EH (cell line): ENCODE results near the gene CFLAR.
"Not testable (repeated sequence)": the region's sequence is repeated elsewhere in the genome, so short reads cannot be mapped to it uniquely, and the experiment has no call there.

Source experiments
- DNase-seq: peaks from one replicate; pipeline ENCODE4 v3.0.0-alpha.2; 2015; ENCODE audit warnings: low read depth

The CFLAR gene

GRCh38 chr2:201182650-201183364 is 66.8 kb downstream of the CFLAR start, which contains the start of gene CASP10:
CASP10 (plus strand) TSS chr2:201183141; CDS start chr2:201185778, 2,637 bp downstream.
- peak; percentile 53 for DNase-seq

- DNase-seq, result no peak
Measured at GRCh38 chr2:201183365-201183727, 67.4 kb downstream of the CFLAR start.

DNA sequence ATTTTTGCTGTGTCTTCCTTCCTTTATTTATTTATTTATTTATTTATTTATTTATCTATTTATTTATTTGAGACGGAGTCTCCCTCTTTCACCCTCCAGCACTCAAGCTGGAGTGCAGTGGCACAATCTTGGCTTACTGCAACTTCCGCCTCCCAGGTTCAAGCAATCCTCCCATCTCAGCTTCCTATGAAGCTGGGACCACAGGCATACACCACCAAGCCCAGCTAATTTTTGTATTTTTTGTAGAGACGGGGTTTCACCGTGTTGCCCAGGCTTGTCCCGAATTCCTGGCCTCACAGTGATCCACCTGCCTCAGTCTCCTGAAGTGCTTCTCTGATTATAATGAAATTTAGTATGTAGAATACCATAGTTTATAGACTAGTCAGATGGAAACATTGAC is 67.9 kb downstream of the CFLAR start:
- not testable (repeated sequence) for DNase-seq

DNA sequence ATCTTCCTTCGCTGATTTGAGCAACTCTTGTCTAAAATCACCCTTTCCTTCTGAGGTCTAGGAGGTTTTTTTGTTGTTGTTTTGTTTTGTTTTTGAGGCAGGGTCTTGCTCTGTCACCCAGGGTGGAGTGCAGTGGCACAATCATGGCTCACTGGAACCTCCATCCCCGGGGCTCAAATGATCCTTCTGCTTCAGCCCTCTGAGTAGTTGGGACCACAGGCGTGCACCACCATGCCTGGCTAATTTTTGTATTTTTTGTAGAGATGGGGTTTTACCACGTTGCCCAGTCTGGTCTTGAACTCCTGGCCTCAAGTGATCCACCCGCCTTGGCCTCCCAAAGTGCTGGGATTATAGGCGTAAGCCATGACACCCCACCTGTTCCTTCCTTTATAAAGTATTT is 68.3 kb downstream of the CFLAR start:
- not testable (repeated sequence) for DNase-seq

DNA sequence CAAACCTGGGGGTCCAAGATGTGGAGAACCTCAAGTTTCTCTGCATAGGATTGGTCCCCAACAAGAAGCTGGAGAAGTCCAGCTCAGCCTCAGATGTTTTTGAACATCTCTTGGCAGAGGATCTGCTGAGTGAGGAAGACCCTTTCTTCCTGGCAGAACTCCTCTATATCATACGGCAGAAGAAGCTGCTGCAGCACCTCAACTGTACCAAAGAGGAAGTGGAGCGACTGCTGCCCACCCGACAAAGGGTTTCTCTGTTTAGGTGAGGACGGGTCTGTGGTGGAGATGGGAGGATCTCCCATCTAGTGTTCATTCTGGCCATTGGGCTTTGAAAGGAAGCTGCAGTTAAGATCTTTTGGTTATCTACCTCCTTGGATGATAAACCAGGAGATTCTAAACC is 69.9 kb downstream of the CFLAR start:
- DNase-seq, result no peak

- DNase-seq, result no peak
Measured at GRCh38 chr2:201186982-201187381, 71.0 kb downstream of the CFLAR start.

- no peak for DNase-seq
Measured at GRCh38 chr2:201188449-201188848, 72.5 kb downstream of the CFLAR start.

DNA sequence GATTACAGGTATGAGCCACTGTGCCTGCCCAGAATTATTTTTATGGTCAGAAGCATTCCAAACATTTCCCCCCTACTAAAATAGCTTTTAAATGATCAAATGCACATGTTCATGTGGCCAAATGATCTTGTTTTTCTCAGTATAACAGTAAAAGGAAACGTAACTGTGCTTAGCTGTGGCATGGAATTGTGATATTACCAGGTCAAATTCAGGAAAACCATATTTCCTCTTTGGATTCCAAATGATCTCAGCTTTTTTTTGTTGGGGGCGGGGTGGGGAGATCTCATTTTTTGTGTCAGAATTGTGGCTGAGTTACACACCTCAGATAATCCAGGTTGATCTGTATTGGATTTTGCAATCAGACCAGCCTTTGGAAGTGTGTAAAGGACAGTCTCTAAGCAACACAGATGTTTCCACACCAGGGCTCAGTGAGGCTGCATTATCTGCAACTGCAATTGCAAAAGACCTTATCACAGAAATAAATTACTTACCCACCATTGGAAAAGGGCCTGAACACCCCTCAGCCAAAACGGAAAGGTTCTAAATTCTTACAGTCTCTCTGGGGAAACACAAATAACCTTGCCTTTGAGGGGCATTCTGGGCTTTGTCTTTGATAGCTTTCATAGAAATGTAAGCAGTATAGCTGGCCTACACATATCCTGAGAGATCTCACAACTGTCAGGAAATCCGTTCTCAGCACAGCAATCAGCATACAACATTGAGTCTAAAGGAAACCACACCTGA is 75.3 kb downstream of the CFLAR start:
- no peak for DNase-seq

DNA sequence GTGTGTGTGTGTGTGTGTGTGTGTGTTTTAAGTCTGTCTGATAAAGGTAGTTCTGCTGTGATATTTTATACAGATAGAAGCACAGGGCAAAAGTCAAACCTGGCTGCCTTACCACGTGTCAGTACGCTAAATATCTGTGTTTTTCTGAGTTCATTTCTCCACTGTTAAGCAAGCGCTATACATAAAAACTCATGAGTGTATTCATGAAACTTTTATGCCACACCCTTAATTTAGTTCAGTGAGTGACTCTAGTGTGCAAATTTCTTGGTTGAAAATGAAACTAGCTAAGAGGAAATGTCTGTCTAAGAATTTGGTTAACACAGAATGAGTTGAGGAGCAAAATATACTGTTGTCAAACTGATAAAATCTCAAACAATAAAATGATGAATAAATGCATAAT is 78.1 kb downstream of the CFLAR start:
- DNase-seq, result no peak

- no peak for DNase-seq
Measured at GRCh38 chr2:201195331-201195730, 79.4 kb downstream of the CFLAR start.

GRCh38 chr2:201196003-201196402 is 80.0 kb downstream of the CFLAR start:
- DNase-seq, result no peak

DNA sequence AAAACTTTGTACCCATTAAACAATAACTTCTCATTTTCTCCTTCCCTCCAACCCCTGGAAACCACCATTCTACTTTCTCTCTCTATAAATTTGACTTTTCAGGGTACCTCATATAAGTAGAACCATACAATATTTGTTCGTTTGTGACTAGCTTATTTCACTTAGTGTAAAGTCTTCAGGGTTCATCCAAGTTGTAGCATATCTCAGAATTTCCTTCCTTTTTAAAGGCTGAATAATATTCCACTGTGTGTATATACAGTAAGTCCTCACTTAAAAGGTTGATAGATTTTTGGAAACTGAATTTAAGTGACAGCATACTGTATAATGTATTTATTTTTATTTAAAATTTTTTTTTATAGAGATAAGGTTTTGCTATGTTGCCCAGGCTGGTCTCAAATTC is 80.8 kb downstream of the CFLAR start:
- no peak for DNase-seq

DNA sequence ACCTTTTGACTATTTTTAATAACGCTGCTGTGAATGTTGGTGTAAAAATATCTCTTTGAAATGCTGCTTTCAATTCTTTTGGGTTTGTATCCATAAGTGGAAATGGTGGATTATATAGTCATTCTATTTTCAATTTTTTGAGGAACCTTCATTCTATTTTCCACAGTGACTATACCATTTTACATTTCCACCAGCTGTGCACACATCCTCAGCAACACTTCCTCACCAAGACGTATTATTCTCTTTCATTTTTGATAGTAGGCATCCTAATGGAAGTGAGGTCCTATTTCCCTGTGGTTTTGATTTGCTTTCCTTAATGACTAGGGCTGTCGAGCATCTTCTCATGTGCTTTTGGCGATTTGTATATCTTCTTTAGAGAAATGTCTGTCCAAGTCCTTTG is 81.8 kb downstream of the CFLAR start:
- DNase-seq, result no peak

- DNase-seq, result no peak
Measured at GRCh38 chr2:201199847-201200246, 83.9 kb downstream of the CFLAR start.

DNA sequence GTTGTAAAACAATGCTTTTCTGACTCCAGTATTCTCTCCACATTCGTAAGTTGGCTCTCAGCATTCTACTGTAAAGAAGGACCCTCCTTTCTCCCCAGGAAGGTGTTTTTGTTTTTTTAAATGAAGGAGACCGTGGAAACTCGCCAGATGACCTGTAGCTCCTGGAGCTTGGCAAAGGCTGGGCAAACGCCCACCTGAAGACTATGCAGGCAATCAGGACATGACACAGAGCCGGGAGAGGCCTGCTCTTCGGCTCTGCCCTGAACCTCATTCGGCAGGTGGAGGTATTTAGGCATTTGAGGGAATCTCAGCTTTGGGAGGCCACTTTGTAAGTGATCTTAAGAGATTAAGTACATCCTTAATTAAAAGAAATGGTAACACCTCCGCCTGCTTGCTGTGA is 84.4 kb downstream of the CFLAR start:
- no peak for DNase-seq

DNA sequence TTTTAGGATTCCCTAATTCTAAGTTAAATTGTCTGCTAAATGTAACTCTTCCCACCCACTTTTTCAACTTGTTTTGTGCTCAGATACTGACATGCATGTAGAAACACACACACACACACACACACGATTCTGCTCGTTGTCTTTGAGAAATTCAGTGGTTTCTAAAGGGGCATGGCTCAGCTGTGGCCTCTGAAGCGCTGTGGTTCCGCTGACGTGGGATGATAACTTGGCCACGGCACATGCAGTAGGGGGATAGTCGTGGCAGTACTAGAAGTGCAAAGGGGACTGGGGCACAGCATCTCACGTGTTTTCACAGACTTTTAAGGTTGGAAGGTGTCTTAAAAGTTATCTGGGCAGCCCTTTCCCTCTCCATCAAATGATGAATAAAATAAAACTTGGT is 85.4 kb downstream of the CFLAR start:
- DNase-seq, result no peak

- peak; percentile 82 for DNase-seq
Measured at GRCh38 chr2:201203916-201204654, 88.1 kb downstream of the CFLAR start.

DNA sequence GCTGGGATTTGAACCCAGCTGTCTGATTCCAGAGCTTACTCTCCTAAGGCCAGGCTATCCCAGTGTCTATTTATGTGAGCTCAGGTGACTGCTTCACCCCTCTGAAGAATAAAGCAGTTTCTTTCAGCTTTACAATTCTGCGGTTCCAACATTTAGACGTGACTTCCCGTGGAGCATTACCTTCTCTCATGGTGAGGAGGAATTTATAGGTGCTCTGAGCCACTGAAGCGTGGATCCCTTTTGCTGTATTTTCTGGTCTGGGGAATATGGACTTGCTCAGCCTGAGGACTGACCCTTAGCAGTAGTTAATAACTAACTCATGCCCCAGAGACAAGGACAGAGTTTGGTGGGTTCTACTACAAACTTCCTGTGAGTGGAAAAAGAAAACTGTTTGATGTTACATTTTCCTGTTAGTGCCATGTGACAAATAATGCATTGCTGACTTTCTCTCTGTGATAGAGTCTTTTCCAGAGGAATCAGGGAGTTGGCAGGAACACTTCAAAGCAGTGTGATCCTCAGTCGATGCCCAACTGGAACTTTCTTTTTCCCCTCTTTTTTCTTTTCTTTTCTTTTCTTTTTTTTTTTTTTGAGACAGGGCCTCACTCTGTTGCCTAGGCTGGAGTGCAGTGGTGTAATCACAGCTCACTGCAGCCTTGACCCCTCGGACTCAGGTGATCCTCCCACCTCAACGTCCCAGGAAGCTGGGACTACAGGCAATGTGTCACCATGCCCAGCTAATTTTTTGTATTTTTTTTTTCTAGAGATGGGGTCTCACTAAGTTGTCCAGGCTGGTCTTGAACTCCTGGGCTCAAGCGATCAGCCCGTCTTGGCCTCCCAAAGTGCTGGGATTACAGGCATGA is 88.9 kb downstream of the CFLAR start:
- no peak for DNase-seq

- peak; percentile 45 for DNase-seq
Measured at GRCh38 chr2:201205515-201205849, 89.5 kb downstream of the CFLAR start.

GRCh38 chr2:201208563-201209252 is 92.7 kb downstream of the CFLAR start:
- DNase-seq, result no peak

DNA sequence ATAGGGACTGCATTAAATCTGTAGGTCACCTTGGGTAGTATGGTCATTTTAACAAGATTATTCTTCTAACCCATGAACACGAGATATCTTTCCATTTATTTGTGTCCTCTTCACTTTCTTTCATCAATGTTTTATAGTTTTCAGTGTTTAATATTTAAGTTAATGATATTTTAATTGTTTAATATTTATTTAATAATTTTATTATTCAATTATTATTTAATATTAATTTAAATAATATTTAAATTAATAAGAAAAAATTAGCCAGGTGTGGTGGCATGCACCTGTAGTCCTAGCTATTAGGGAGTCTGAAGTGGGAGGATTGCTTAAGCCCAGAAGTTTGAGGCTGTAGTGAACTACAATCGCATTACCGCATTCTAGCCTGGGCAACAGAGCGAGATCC is 100.0 kb downstream of the CFLAR start:
- no peak for DNase-seq

DNA sequence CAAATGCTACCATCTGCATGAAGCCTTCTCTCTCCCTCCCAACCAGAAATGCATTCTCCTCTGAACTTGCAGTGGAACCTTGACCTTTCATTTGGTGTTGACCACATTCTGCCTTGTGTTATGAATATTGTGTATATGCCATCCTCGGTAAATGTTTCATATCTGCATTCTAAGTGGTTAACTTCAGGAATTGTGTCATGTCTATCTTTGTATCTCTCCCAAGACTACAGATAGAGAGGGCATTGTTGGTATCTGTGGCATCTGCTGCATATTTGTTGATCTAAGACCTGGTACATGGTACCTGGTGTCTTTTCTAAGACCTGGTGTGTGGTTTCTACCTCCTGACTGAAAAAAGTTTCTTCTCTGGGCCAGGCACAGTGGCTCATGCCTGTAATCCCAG is 101.0 kb downstream of the CFLAR start:
- DNase-seq, result no peak
